Endothelial cell of umbilical vein (primary cell): ENCODE measurements around the gene CFAP210.
"Not testable (repeated sequence)": the region's sequence is repeated elsewhere in the genome, so short reads cannot be mapped to it uniquely, and the experiment has no call there.

Experiments used
- CTCF ChIP-seq, 2 donors: IDR thresholded peaks; 1 replicate in 1 of 2; 2 replicates in 1 of 2; pipeline ENCODE4 v1.5.1; 2011; ENCODE audit warnings: low read length in 2 of 2, mild to moderate bottlenecking in 2 of 2, moderate library complexity in 2 of 2, control low read depth in 1 of 2, inconsistent platforms in 1 of 2, low read depth in 1 of 2; ENCODE audit not compliant: insufficient read depth in 1 of 2; ENCODE audit errors: extremely low read depth in 1 of 2
- EZH2 ChIP-seq: IDR thresholded peaks from 2 replicates; pipeline ENCODE4 v1.6.1; 2012; ENCODE audit warnings: borderline replicate concordance, low read depth, mild to moderate bottlenecking, moderate library complexity, low read length, inconsistent platforms; ENCODE audit not compliant: severe bottlenecking
- FOS ChIP-seq: IDR thresholded peaks from 2 replicates; pipeline ENCODE4 v1.6.1; 2011; ENCODE audit warnings: mild to moderate bottlenecking, low read length, moderate library complexity, borderline replicate concordance; ENCODE audit not compliant: insufficient read depth
- GATA2 ChIP-seq: IDR thresholded peaks from 2 replicates; pipeline ENCODE4 v1.7.0; 2011; ENCODE audit warnings: low read depth, mild to moderate bottlenecking, moderate library complexity, mixed read lengths, low read length; ENCODE audit not compliant: insufficient read length, insufficient read depth
- JUN ChIP-seq: IDR thresholded peaks from 2 replicates; pipeline ENCODE4 v1.6.1; 2011; ENCODE audit warnings: borderline replicate concordance, low read depth; ENCODE audit not compliant: insufficient read length, insufficient read depth
- MYC ChIP-seq: IDR thresholded peaks from one replicate; pipeline ENCODE4 v1.6.1; 2011; ENCODE audit warnings: mild to moderate bottlenecking, low read depth, low read length
- POLR2A ChIP-seq: IDR thresholded peaks from 2 replicates; pipeline ENCODE4 v1.6.1; 2012; ENCODE audit warnings: low read depth, mild to moderate bottlenecking, control low read depth, low read length
- POLR2AphosphoS5 ChIP-seq: IDR thresholded peaks from 2 replicates; pipeline ENCODE4 v1.6.1; 2012; ENCODE audit warnings: low read depth, mild to moderate bottlenecking, control low read depth, low read length, moderate library complexity; ENCODE audit not compliant: insufficient read depth
- TF ChIP-seq, protein P1 (sequence below): IDR thresholded peaks from 2 replicates; pipeline ENCODE4 v1.6.1; 2011; ENCODE audit not compliant: insufficient read depth, insufficient read length

GRCh38 chr2:169684712-169685111 is 9.5 kb downstream of the CFAP210 start:
- not testable (repeated sequence) for TF ChIP-seq GATA2; POLR2AphosphoS5; CTCF (IDR thresholded peaks at IDR 0.05; ENCODE audit: extremely low read depth in 1 of 2, insufficient read depth in 1 of 2, low read depth in 1 of 2, low read length in 2 of 2); JUN; FOS; MYC; POLR2A; EZH2
- TF ChIP-seq, protein P1, sequence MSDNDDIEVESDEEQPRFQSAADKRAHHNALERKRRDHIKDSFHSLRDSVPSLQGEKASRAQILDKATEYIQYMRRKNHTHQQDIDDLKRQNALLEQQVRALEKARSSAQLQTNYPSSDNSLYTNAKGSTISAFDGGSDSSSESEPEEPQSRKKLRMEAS, result not testable (repeated sequence)
